ENCODE data around the gene ARHGEF26. TPM values are rescaled to one million over a fixed set of nuclear protein-coding genes. Genes with fewer than 3 reads are reported as not detected.

Gene ARHGEF26
- total and polyA plus RNA-seq, 8 donors = 3.9 to 40.6 (median 20.9) TPM

DNA sequence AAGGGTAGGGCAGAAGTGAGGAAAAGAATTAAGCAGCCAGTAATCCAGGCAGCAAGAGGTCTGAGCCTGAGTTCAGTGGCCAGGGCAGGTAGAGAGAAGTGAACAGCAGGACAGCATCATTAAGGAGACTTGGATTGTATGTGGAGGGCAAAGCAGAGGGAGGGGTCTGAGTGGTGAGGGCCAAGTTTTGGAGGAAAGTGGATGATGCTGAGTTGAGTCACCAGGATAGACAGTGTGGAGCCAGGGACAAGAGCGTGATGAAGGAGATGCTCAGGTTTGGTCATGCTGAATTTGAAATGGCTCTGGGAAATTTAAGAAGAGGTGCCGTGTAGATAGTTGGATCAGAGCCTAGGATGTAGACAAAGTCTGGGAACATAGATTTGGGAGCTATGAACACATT, 93.1 kb downstream of the ARHGEF26 start:
- intact Hi-C loops (cut with DNase I; ENCODE audit: low total_unique reads) = no loop called here
- 95 to 98% (median 96%) methylated on average over 2 of the region's 2 CpGs for WGBS, 5 donors
- DNase-seq = no peak

DNA sequence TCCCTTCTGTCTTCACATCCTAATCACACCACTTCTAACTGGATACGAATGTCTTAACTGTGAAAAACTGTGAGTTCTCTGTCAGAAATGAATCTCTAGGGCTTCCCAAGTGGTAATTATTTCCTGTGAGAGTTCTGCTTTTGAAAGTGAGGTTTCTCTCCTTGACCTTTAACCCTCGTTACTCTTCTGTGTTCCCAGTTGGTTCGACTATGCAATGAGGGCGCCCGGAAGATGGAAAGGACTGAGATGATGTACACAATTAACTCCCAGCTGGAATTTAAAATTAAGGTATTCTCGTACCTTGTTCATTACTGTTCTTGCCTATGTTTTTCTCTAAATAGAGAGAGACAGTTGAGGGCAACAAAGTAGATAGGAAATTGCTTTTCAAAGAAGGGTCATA, 96.5 kb downstream of the ARHGEF26 start:
- intact Hi-C loops (cut with DNase I; ENCODE audit: low total_unique reads) = no loop called here
- 78 to 89% (median 84%) methylated on average over 6 of the region's 6 CpGs for WGBS, 5 donors
- H3K4me3 ChIP-seq = no peak overlapping the region
- no peak for TF ChIP-seq EP300 (IDR thresholded peaks at IDR 0.05)
- no peak for TF ChIP-seq POLR2AphosphoS5 (IDR thresholded peaks at IDR 0.05)
- TF ChIP-seq POLR2A (IDR thresholded peaks at IDR 0.05) = no peak
- TF ChIP-seq, protein P1, sequence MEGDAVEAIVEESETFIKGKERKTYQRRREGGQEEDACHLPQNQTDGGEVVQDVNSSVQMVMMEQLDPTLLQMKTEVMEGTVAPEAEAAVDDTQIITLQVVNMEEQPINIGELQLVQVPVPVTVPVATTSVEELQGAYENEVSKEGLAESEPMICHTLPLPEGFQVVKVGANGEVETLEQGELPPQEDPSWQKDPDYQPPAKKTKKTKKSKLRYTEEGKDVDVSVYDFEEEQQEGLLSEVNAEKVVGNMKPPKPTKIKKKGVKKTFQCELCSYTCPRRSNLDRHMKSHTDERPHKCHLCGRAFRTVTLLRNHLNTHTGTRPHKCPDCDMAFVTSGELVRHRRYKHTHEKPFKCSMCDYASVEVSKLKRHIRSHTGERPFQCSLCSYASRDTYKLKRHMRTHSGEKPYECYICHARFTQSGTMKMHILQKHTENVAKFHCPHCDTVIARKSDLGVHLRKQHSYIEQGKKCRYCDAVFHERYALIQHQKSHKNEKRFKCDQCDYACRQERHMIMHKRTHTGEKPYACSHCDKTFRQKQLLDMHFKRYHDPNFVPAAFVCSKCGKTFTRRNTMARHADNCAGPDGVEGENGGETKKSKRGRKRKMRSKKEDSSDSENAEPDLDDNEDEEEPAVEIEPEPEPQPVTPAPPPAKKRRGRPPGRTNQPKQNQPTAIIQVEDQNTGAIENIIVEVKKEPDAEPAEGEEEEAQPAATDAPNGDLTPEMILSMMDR (IDR thresholded peaks at IDR 0.05) = no peak
- no peak overlapping the region for H3K27ac ChIP-seq
- no peak for DNase-seq
- H3K36me3 ChIP-seq = peaks cover 0 to 56% (median 31%) of the 10 kb centered on the region in 4 donors
- no peaks in the 10 kb centered on the region for H3K27me3 ChIP-seq
- no peaks in the 10 kb centered on the region for H3K9me3 ChIP-seq
- no peaks in the 10 kb centered on the region for H3K4me1 ChIP-seq

More for the DNA sequence above, 93.1 kb downstream of the ARHGEF26 start:
- Histone ChIP-seq H3K27me3 (no peaks in the 10 kb centered on the region), H3K36me3 (peaks cover 3 to 69% (median 40%) of the 10 kb centered on the region in 4 donors), H3K4me3 (no peak overlapping the region), H3K27ac (no peak overlapping the region), H3K9me3 (no peaks in the 10 kb centered on the region), H3K4me1 (no peaks in the 10 kb centered on the region)
- TF ChIP-seq, protein P1 (IDR thresholded peaks at IDR 0.05) = no peak
- no peak for TF ChIP-seq POLR2A (IDR thresholded peaks at IDR 0.05)
- TF ChIP-seq EP300 (IDR thresholded peaks at IDR 0.05) = no peak
- no peak for TF ChIP-seq POLR2AphosphoS5 (IDR thresholded peaks at IDR 0.05)

DNA sequence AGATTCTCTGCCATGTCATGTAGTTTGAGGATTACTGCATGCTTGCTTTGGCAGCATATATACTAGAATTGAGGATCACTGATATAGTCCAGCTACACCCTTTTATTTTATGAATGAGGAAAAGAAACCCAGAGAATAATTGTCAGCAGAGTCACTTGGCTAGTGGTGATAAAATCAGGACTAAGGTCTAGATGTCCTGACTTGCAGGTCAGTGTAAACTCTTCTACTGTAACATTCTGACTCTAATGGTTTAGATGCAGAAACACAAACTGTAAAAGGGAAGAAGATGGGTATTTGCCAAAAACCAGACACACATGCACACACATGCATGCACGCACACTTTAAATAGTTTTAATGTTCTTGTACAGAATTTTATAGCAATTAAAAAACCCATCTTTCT, 97.5 kb downstream of the ARHGEF26 start:
- Histone ChIP-seq H3K4me1 (no peaks in the 10 kb centered on the region), H3K4me3 (no peak overlapping the region), H3K27ac (no peak overlapping the region), H3K9me3 (no peaks in the 10 kb centered on the region), H3K27me3 (no peaks in the 10 kb centered on the region), H3K36me3 (peaks cover 0 to 60% (median 31%) of the 10 kb centered on the region in 4 donors)
- intact Hi-C loops (cut with DNase I; ENCODE audit: low total_unique reads) = no loop called here
- DNase-seq = no peak
- 93 to 98% (median 97%) methylated on average over 1 of the region's 1 CpG for WGBS, 5 donors
- TF ChIP-seq, protein P1 (IDR thresholded peaks at IDR 0.05) = no peak
- TF ChIP-seq POLR2AphosphoS5 (IDR thresholded peaks at IDR 0.05) = no peak
- no peak for TF ChIP-seq EP300 (IDR thresholded peaks at IDR 0.05)
- TF ChIP-seq POLR2A (IDR thresholded peaks at IDR 0.05) = no peak

DNA sequence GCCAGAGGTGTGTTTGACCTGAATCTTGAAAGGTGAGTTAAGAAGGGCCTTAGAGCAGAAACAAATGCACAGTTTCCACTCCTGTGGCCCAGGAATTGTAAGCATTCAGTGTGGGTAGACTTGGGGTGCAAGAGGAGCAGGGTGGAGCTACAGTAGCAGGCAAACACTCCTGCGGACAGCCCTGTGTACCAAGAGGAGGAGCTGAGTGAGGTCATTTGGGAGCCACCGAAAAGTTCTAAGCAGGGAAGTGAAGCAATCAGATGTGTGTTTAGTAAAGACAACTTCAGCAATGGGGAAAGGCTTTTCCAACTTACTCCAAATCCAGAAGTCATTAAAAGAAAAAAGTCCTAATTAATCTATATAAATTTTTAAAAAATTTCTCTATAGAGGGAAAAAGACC, 99.3 kb downstream of the ARHGEF26 start:
- Histone ChIP-seq H3K36me3 (peaks cover 0 to 42% (median 23%) of the 10 kb centered on the region in 4 donors), H3K4me3 (no peak overlapping the region), H3K4me1 (peaks cover 0 to 13% (median 0%) of the 10 kb centered on the region in 4 donors), H3K27me3 (no peaks in the 10 kb centered on the region), H3K9me3 (no peaks in the 10 kb centered on the region), H3K27ac (no peak overlapping the region)
- 60 to 87% (median 76%) methylated on average over 2 of the region's 2 CpGs for WGBS, 5 donors
- intact Hi-C loops (cut with DNase I; ENCODE audit: low total_unique reads) = no loop called here
- no peak for DNase-seq
- TF ChIP-seq, protein P1 (IDR thresholded peaks at IDR 0.05) = no peak
- TF ChIP-seq POLR2A (IDR thresholded peaks at IDR 0.05) (no peak), POLR2AphosphoS5 (IDR thresholded peaks at IDR 0.05) (no peak), EP300 (IDR thresholded peaks at IDR 0.05) (no peak)
